Retinal pigment epithelial cell (primary cell): ENCODE measurements around the gene MCM9.

Experiments
- DNase-seq: peaks from one replicate; pipeline ENCODE4 v3.0.0-alpha.2; 2010; ENCODE audit warnings: low read depth
- H3K4me3 ChIP-seq: 2 replicates; pipeline ENCODE4 v1.5.1; 2011; ENCODE audit warnings: mild to moderate bottlenecking, low read length, control low read depth, moderate library complexity
- CTCF ChIP-seq: conservative IDR thresholded peaks from 2 replicates; pipeline ENCODE4 v1.5.1; 2011; ENCODE audit warnings: low read depth, low read length, control low read depth, inconsistent platforms

The MCM9 gene

GRCh38 chr6:118934461-118935330 is at the start of gene MCM9:
MCM9 (minus strand) TSS chr6:118935159; CDS start chr6:118931723, 3,436 bp downstream.
- DNase-seq, result peak; percentile 51
- H3K4me3 ChIP-seq, result peak within 1 kb of the TSS; percentile 92
- TF ChIP-seq CTCF, result no peak

- DNase-seq, result no peak
- no peak for TF ChIP-seq CTCF
- no peak overlapping the region for H3K4me3 ChIP-seq
Measured at GRCh38 chr6:118984342-118984741, 49.4 kb upstream of the MCM9 start.

- H3K4me3 ChIP-seq, result no peak overlapping the region
- DNase-seq, result no peak
- no peak for TF ChIP-seq CTCF
Measured at GRCh38 chr6:118982575-118982911, 47.6 kb upstream of the MCM9 start.

GRCh38 chr6:118981884-118982574 is 47.1 kb upstream of the MCM9 start:
- no peak overlapping the region for H3K4me3 ChIP-seq
- no peak for TF ChIP-seq CTCF
- peak; percentile 52 for DNase-seq

GRCh38 chr6:118980063-118980462 is 45.1 kb upstream of the MCM9 start:
- H3K4me3 ChIP-seq, result no peak overlapping the region
- no peak for TF ChIP-seq CTCF
- no peak for DNase-seq

GRCh38 chr6:118974790-118975189 is 39.8 kb upstream of the MCM9 start:
- no peak overlapping the region for H3K4me3 ChIP-seq

More at GRCh38 chr6:118974790-118975189, 39.8 kb upstream of the MCM9 start:
- no peak for DNase-seq
- no peak for TF ChIP-seq CTCF
